Measurements from ENCODE around the gene FCRL1. TPM values are rescaled to one million over a fixed set of nuclear protein-coding genes. Genes with fewer than 3 reads are reported as not detected.
A peak's percentile ranks its signal among the peaks of the same experiment; 100 is the strongest.

FCRL1 gene
- total RNA-seq, 1 experiment from 2014 or later: not detected

- Histone ChIP-seq H3K36me3 (no peaks in the 10 kb centered on the region), H3K4me1 (no peaks in the 10 kb centered on the region), H3K27ac (no peak overlapping the region), H3K9me3 (replicated peaks) (no peaks in the 10 kb centered on the region), H3K4me3 (no peak overlapping the region), H3K27me3 (no peaks in the 10 kb centered on the region)
- DNase-seq: no peak
Measured at GRCh38 chr1:157774412-157774811, 45.5 kb downstream of the FCRL1 start.

- H3K27me3 ChIP-seq: no peaks in the 10 kb centered on the region
- no peaks in the 10 kb centered on the region for H3K9me3 ChIP-seq (replicated peaks)
- H3K4me3 ChIP-seq: no peak overlapping the region
- no peaks in the 10 kb centered on the region for H3K36me3 ChIP-seq
- DNase-seq: peak in 1 of 2 experiments; percentile 4
- H3K4me1 ChIP-seq: no peaks in the 10 kb centered on the region
- H3K27ac ChIP-seq: no peak overlapping the region
Measured at GRCh38 chr1:157773493-157774350, 46.2 kb downstream of the FCRL1 start.

DNA sequence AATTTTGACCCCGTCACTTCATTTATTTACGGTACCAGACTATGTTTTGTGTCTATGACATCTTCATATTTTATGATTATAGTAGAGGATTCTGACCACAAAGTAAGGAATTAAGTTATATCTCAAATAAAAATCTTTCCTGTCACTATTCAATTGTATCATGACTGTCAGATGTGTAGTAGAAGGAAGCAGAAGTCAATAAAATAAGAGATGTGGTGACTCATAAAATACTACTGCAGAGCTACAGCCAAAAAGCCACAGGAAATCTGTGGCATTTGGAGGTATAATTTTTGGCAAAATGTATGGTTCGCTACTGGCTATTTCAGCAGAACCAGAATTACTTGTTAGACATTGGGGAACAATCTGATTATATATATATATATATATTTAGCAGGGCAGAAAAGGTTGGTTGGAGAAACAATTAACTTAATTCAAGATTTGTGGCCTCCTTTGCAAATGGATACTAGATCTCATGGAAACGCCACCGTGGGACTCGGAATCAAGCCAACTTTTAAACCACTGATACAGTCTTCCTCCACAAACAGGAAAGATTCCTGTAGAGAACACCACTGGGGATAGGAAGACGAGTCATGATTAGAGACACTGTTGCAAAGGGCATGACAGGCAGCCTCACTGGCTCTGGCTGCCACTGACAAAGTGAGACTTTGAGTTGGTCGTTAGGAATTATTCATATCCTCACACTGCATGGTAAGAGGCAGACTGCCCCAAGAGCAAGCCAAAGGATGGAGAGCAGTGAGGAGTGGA, 48.1 kb downstream of the FCRL1 start:
- Histone ChIP-seq H3K27me3 (no peaks in the 10 kb centered on the region), H3K36me3 (no peaks in the 10 kb centered on the region), H3K27ac (no peak overlapping the region), H3K4me1 (no peaks in the 10 kb centered on the region), H3K4me3 (no peak overlapping the region), H3K9me3 (replicated peaks) (no peaks in the 10 kb centered on the region)
- no peak for DNase-seq

GRCh38 chr1:157770442-157771043, 49.4 kb downstream of the FCRL1 start:
- H3K36me3 ChIP-seq: no peaks in the 10 kb centered on the region
- DNase-seq: peak in 1 of 2 experiments; percentile 13
- H3K9me3 ChIP-seq (replicated peaks): no peaks in the 10 kb centered on the region
- H3K27me3 ChIP-seq: no peaks in the 10 kb centered on the region
- no peak overlapping the region for H3K27ac ChIP-seq
- no peaks in the 10 kb centered on the region for H3K4me1 ChIP-seq
- no peak overlapping the region for H3K4me3 ChIP-seq

- no peak overlapping the region for H3K4me3 ChIP-seq
- DNase-seq: no peak
- no peaks in the 10 kb centered on the region for H3K9me3 ChIP-seq (replicated peaks)
- no peaks in the 10 kb centered on the region for H3K27me3 ChIP-seq
- no peaks in the 10 kb centered on the region for H3K36me3 ChIP-seq
- H3K27ac ChIP-seq: no peak overlapping the region
- no peaks in the 10 kb centered on the region for H3K4me1 ChIP-seq
Measured at GRCh38 chr1:157766792-157767191, 53.1 kb downstream of the FCRL1 start.

DNA sequence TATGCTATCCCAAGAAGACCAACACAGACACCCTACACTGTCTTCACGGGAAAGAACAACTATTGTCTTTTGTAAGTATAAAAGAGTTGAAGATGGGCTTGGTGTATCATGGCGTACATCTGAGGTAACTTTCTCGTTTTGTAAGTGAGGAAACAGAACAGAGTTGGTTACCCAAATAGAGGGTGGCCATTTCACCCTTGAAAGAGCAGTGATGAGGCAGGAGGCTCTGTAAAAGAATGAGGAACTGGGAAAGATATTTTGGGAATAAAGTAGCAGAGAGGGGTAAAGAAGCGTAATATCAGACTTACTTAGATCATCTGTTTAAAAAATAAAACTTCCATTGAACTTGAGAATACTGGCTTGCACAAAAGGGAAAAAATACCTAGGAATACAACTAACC, 61.9 kb downstream of the FCRL1 start:
- H3K27me3 ChIP-seq: no peaks in the 10 kb centered on the region
- H3K4me3 ChIP-seq: no peak overlapping the region
- H3K9me3 ChIP-seq (replicated peaks): no peaks in the 10 kb centered on the region
- no peaks in the 10 kb centered on the region for H3K4me1 ChIP-seq
- DNase-seq: no peak
- no peaks in the 10 kb centered on the region for H3K36me3 ChIP-seq
- no peak overlapping the region for H3K27ac ChIP-seq

GRCh38 chr1:157753611-157754010, 66.3 kb downstream of the FCRL1 start:
- H3K36me3 ChIP-seq: no peaks in the 10 kb centered on the region

DNA sequence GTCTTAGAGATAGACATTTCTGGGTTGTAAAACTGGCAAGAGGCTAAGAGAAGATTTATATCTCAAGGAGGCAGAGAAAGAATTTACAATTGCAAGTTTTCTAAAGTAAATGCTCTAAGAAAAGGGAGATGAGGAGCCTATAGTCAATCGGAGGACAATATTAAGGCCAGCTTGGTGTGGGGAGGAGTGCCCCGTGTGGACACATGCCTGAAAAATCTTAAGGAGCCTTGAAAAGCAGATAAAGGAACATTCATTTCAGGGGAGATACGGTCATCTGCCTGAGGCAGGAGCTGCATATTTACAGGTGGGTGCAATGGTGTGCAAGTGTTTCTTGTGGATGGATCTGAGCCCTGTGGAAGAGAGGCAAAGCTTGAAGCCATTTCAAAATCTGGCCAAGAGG, 68.6 kb downstream of the FCRL1 start:
- Histone ChIP-seq H3K4me1 (no peaks in the 10 kb centered on the region), H3K27me3 (no peaks in the 10 kb centered on the region), H3K9me3 (replicated peaks) (no peaks in the 10 kb centered on the region), H3K36me3 (no peaks in the 10 kb centered on the region), H3K27ac (no peak overlapping the region), H3K4me3 (no peak overlapping the region)
- DNase-seq: no peak

More at GRCh38 chr1:157753611-157754010, 66.3 kb downstream of the FCRL1 start:
- no peak for DNase-seq
- Histone ChIP-seq H3K27ac (no peak overlapping the region), H3K27me3 (no peaks in the 10 kb centered on the region), H3K4me1 (no peaks in the 10 kb centered on the region), H3K9me3 (replicated peaks) (no peaks in the 10 kb centered on the region), H3K4me3 (no peak overlapping the region)

GRCh38 chr1:157748262-157748817, 71.6 kb downstream of the FCRL1 start:
- no peaks in the 10 kb centered on the region for H3K36me3 ChIP-seq
- H3K4me3 ChIP-seq: no peak overlapping the region
- H3K4me1 ChIP-seq: no peaks in the 10 kb centered on the region
- no peaks in the 10 kb centered on the region for H3K9me3 ChIP-seq (replicated peaks)
- DNase-seq: no peak
- no peak overlapping the region for H3K27ac ChIP-seq
- H3K27me3 ChIP-seq: no peaks in the 10 kb centered on the region

Other genes with a start within 250 kb of the FCRL1 start
- not detected in 2 replicates for gene FCRL4, start 222.0 kb downstream of the FCRL1 start, total RNA-seq (2014; rRNA removed; shearing (Covaris generic))
- gene FCRL3, start 119.4 kb downstream of the FCRL1 start, total RNA-seq (2014; rRNA removed; shearing (Covaris generic)): not detected in 2 replicates
- not detected in 2 replicates for gene FCRL2, start 43.0 kb downstream of the FCRL1 start, total RNA-seq (2014; rRNA removed; shearing (Covaris generic))
- gene CD5L, start 21.7 kb upstream of the FCRL1 start, total RNA-seq (2014; rRNA removed; shearing (Covaris generic)): not detected in 2 replicates
- gene KIRREL1, start 173.5 kb upstream of the FCRL1 start, total RNA-seq (2014; rRNA removed; shearing (Covaris generic)): 26.3 and 26.4 TPM in 2 replicates

Measured in SJCRH30 (cell line).